Smooth muscle cell (in vitro differentiated cells): Measurements from ENCODE around the gene ALG9. TPM values are rescaled to one million over a fixed set of nuclear protein-coding genes. Genes with fewer than 3 reads are reported as not detected.

Source experiments
- DNase-seq: peaks from one replicate; lab custom pipeline; 2025; ENCODE audit not compliant: unreplicated experiment; lab: John Stamatoyannopoulos, UW
- H2AFZ ChIP-seq: fragments of 200-600 bp; sonication (generic); 2 replicates; pipeline ENCODE4 v1.6.0; 2016; ENCODE audit warnings: antibody characterized with exemption, low read depth, mild to moderate bottlenecking
- H3F3A ChIP-seq: fragments of 200-600 bp; sonication (generic); 2 replicates; pipeline ENCODE4 v1.6.0; 2017; ENCODE audit warnings: antibody characterized with exemption, low read depth
- H3K27ac ChIP-seq: fragments of 200-600 bp; sonication (generic); 2 replicates; pipeline ENCODE4 v1.5.1; 2016; ENCODE audit warnings: low read depth, mild to moderate bottlenecking
- H3K27me3 ChIP-seq: fragments of 200-600 bp; sonication (generic); 2 replicates; pipeline ENCODE4 v1.6.1; 2016; ENCODE audit warnings: low read depth, mild to moderate bottlenecking
- H3K36me3 ChIP-seq: fragments of 200-600 bp; sonication (generic); 2 replicates; pipeline ENCODE4 v1.5.1; 2016; ENCODE audit warnings: low read depth
- H3K4me1 ChIP-seq: fragments of 200-600 bp; sonication (generic); 2 replicates; pipeline ENCODE4 v1.5.1; 2016; ENCODE audit warnings: low read depth
- H3K4me2 ChIP-seq: fragments of 200-600 bp; sonication (generic); 2 replicates; pipeline ENCODE4 v1.6.0; 2016; ENCODE audit warnings: mild to moderate bottlenecking
- H3K4me3 ChIP-seq: fragments of 200-600 bp; sonication (generic); 2 replicates; pipeline ENCODE4 v1.5.1; 2016; ENCODE audit warnings: mild to moderate bottlenecking
- H3K79me2 ChIP-seq: fragments of 200-600 bp; sonication (generic); 2 replicates; pipeline ENCODE4 v1.6.0; 2016; ENCODE audit warnings: low read depth, mild to moderate bottlenecking
- H3K9ac ChIP-seq: fragments of 200-600 bp; sonication (generic); 2 replicates; pipeline ENCODE4 v1.6.0; 2016; ENCODE audit warnings: low read depth
- H3K9me3 ChIP-seq: fragments of 200-600 bp; sonication (generic); replicated peaks from 2 replicates; pipeline ENCODE4 v1.5.1; 2016; ENCODE audit warnings: low read depth
- H4K20me1 ChIP-seq: fragments of 200-600 bp; sonication (generic); 2 replicates; pipeline ENCODE4 v1.6.0; 2016; ENCODE audit warnings: low read depth
- WGBS: methylation state at CpG from one replicate; pipeline ENCODE4 v1.1.7; 2016; ENCODE audit warnings: low lambda C conversion rate; 5-methylcytosine and 5-hydroxymethylcytosine counted together
- polyA plus RNA-seq: library from polyadenylated mRNA; unstranded; fragments of >200 nt; fragmentation: Nextera tagmentation; extraction: Ambion mirVana; gene quantifications from 2 replicates; pipeline ENCODE4 v1.2.1, GENCODE V29; 2016
- total RNA-seq: library from RNA; depleted of rRNA; stranded (reverse); fragments of >200 nt; gene quantifications from 2 replicates; pipeline ENCODE4 v1.2.3, GENCODE V29; 2014
- TF ChIP-seq, protein P1 (sequence below): fragments of 200-600 bp; sonication (generic); IDR thresholded peaks from 2 replicates; pipeline ENCODE4 v1.5.1; 2017; ENCODE audit warnings: borderline replicate concordance, mild to moderate bottlenecking, antibody characterized with exemption; ENCODE audit not compliant: insufficient read depth, poor library complexity, severe bottlenecking

The ALG9 gene
- total and polyA plus RNA-seq, 2 experiments from 2014 or later: 70.5 to 116 TPM

DNA sequence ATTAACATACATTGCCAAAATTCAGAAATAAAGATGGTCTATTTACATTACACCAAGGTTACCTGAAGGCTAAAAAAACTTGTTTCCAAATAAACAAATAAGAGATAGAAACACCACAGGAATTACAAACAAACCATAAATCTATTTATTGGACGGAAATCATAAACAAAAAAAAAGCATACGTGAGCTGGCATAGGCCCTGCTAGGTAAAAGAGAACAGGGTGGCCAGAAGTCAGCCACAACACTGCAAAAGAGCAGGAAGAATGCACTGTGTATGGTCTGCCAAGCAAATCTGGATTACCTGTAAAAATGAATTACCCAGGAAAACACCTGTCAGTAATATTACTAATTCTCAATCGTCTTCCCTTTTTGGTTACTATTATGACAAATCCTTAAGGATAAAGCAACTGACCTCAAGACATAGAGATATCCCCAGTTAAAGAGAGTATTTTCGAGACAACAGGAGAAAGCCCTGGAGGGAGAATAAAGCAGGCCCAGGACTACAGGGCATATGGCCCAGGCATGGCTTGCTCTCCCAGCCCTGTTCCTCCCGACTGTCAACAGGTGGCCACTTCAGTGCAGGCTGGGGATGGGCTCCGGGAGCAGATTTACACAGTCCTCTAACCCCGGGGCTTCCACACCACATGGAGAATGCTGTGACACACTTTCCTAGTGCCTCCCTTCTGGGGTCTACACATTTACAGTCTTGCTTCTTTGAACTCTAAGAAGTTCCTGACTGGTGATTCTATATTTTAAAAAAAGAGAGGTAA lies 123.2 kb downstream of the ALG9 start:
- H3K4me2 ChIP-seq: no peak overlapping the region
- TF ChIP-seq, protein P1, sequence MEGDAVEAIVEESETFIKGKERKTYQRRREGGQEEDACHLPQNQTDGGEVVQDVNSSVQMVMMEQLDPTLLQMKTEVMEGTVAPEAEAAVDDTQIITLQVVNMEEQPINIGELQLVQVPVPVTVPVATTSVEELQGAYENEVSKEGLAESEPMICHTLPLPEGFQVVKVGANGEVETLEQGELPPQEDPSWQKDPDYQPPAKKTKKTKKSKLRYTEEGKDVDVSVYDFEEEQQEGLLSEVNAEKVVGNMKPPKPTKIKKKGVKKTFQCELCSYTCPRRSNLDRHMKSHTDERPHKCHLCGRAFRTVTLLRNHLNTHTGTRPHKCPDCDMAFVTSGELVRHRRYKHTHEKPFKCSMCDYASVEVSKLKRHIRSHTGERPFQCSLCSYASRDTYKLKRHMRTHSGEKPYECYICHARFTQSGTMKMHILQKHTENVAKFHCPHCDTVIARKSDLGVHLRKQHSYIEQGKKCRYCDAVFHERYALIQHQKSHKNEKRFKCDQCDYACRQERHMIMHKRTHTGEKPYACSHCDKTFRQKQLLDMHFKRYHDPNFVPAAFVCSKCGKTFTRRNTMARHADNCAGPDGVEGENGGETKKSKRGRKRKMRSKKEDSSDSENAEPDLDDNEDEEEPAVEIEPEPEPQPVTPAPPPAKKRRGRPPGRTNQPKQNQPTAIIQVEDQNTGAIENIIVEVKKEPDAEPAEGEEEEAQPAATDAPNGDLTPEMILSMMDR: no peak
- H3K4me3 ChIP-seq: no peak overlapping the region
- H3K36me3 ChIP-seq: peaks cover 13% of the 10 kb centered on the region
- peaks cover 10% of the 10 kb centered on the region for H4K20me1 ChIP-seq
- no peak overlapping the region for H2AFZ ChIP-seq
- DNase-seq: no peak
- H3K4me1 ChIP-seq: peaks cover 5% of the 10 kb centered on the region
- 86% methylated on average over 7 of the region's 7 CpGs for WGBS
- H3K9ac ChIP-seq: no peak overlapping the region
- H3K27ac ChIP-seq: no peak overlapping the region
- peaks cover 7% of the 10 kb centered on the region for H3F3A ChIP-seq
- H3K27me3 ChIP-seq: no peaks in the 10 kb centered on the region
- H3K9me3 ChIP-seq: no peaks in the 10 kb centered on the region
- no peaks in the 10 kb centered on the region for H3K79me2 ChIP-seq

DNA sequence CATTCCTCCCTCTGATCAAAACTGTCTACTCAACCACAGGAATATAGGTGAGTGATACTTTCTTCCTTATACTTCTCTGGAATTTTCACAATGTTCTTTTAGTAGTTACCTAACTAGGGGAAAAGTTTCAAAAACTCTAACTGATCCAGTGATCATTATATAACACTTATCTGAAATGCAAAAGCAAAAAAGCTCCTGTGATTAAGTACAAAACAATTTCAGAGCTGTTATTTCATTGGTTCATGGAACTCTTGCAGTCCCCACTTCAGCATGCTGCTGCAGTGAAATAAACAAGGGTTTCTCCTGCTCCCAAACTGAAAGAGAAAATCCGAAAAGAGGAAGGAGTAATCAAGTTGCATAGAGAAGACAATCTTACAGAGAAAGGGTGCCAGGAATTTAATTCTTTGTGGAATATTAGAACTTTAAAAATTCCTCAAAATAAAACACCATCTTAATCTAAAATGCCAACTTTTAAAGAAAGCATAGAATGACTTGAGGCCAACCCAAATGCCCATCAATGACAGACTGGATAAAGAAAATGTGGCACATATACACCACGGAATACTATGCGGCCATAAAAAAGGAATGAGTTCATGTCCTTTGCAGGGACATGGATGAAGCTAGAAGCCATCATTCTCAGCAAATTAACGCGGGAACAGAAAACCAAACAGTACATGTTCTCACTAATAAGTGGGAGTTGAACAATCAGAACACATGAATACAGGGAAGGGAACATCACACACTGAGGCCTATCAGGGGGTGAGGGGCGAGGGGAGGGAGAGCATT lies 125.5 kb downstream of the ALG9 start:
- Histone ChIP-seq H3K79me2 (no peaks in the 10 kb centered on the region), H3K4me1 (peaks cover 5% of the 10 kb centered on the region), H3K4me2 (peak overlapping the region; percentile 63), H3K9ac (no peak overlapping the region), H3K9me3 (no peaks in the 10 kb centered on the region), H2AFZ (no peak overlapping the region), H3K4me3 (no peak overlapping the region), H3K27ac (peak overlapping the region; percentile 60), H4K20me1 (peaks cover 10% of the 10 kb centered on the region), H3K27me3 (no peaks in the 10 kb centered on the region), H3K36me3 (peaks cover 18% of the 10 kb centered on the region), H3F3A (peaks cover 7% of the 10 kb centered on the region)
- 92% methylated on average over 6 of the region's 6 CpGs for WGBS
- TF ChIP-seq, protein P1: no peak
- no peak for DNase-seq

DNA sequence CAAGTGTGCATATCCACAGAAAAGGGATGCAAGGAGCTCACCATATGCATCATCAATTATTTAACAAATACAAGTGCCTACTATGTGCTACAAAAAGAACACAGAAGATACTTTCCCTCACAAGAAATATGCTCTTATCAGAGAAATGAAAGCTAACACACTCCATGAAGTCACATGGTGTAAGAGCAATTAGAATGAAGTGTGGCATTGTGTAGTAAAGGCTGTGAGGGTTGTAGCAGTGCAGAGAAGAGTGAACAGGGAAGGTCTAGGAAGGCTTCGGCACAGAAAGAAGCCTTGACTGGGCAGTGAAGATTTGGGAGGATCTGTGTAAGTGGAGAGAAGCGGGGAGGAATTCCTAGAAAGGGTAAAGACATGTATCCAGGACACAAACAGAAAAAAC lies 127.7 kb downstream of the ALG9 start:
- peaks cover 5% of the 10 kb centered on the region for H3K4me1 ChIP-seq
- no peaks in the 10 kb centered on the region for H3K9me3 ChIP-seq
- H3K36me3 ChIP-seq: peaks cover 18% of the 10 kb centered on the region
- H3K27ac ChIP-seq: no peak overlapping the region
- no peak overlapping the region for H2AFZ ChIP-seq
- H3K4me2 ChIP-seq: no peak overlapping the region
- DNase-seq: no peak
- no peaks in the 10 kb centered on the region for H3K27me3 ChIP-seq
- H3F3A ChIP-seq: peaks cover 7% of the 10 kb centered on the region
- no peak overlapping the region for H3K9ac ChIP-seq
- H3K4me3 ChIP-seq: no peak overlapping the region
- peaks cover 10% of the 10 kb centered on the region for H4K20me1 ChIP-seq
- no peaks in the 10 kb centered on the region for H3K79me2 ChIP-seq
- WGBS: 100% methylated on average over 2 of the region's 2 CpGs
- TF ChIP-seq, protein P1: no peak
